PC-9 (cell line): ENCODE measurements around the gene CRACR2A.

Experiments
- EZH2 ChIP-seq: fragments of 200-600 bp; sonication (generic); IDR thresholded peaks from 2 replicates; pipeline ENCODE4 v1.8.0; 2017; ENCODE audit warnings: antibody characterized with exemption, low read depth
- TF ChIP-seq, protein P1 (sequence below): fragments of 200-600 bp; sonication (generic); conservative IDR thresholded peaks from 2 replicates; pipeline ENCODE4 v1.6.1; 2017; ENCODE audit warnings: mixed run types, antibody characterized with exemption, mild to moderate bottlenecking, moderate library complexity

DNA sequence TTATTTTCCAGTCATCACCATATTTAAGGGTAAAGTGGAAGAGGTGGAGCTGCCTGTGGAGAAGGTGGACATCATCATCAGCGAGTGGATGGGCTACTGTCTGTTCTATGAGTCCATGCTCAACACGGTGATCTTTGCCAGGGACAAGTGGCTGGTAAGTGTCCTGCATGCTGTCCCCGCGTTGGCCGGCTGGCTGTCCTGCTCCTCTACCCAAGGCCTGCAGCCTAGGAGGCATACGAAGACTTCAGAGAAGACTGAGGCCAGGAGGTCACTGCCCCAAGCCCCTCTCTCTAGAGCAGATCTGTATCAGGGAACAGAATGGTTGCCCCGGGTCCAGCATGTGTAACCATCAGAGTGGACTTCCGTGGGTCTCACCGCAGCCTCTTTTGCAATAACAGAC lies 184.2 kb downstream of the CRACR2A start:
- TF ChIP-seq, protein P1, sequence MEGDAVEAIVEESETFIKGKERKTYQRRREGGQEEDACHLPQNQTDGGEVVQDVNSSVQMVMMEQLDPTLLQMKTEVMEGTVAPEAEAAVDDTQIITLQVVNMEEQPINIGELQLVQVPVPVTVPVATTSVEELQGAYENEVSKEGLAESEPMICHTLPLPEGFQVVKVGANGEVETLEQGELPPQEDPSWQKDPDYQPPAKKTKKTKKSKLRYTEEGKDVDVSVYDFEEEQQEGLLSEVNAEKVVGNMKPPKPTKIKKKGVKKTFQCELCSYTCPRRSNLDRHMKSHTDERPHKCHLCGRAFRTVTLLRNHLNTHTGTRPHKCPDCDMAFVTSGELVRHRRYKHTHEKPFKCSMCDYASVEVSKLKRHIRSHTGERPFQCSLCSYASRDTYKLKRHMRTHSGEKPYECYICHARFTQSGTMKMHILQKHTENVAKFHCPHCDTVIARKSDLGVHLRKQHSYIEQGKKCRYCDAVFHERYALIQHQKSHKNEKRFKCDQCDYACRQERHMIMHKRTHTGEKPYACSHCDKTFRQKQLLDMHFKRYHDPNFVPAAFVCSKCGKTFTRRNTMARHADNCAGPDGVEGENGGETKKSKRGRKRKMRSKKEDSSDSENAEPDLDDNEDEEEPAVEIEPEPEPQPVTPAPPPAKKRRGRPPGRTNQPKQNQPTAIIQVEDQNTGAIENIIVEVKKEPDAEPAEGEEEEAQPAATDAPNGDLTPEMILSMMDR = no peak
- TF ChIP-seq EZH2 = no peak
